ENCODE results near the gene STXBP5L. TPM values are rescaled to one million over a fixed set of nuclear protein-coding genes. Genes with fewer than 3 reads are reported as not detected.
"Not testable (repeated sequence)": the region's sequence is repeated elsewhere in the genome, so short reads cannot be mapped to it uniquely, and the experiment has no call there.

Gene STXBP5L
- total RNA-seq, 1 donor: not detected

DNA sequence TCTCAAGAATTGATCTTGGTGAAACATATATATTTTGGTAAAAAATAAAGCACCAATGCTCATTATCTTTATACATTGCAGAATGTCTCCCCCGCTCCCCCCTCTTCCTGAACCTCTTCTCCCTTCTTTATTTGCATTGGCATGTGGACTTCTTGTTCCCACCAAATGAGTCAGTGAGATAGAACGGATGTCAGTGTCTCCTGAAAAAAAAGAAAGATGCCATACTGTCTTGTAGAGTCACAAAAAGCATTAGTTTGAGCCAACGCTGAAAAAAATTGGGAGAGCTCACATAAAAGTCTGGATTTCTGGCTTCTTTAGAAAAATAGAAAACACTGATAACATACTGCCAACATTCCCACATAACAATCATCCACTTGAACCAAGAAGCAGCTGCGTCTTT lies 32.0 kb upstream of the STXBP5L start:
- TF ChIP-seq, protein P1, sequence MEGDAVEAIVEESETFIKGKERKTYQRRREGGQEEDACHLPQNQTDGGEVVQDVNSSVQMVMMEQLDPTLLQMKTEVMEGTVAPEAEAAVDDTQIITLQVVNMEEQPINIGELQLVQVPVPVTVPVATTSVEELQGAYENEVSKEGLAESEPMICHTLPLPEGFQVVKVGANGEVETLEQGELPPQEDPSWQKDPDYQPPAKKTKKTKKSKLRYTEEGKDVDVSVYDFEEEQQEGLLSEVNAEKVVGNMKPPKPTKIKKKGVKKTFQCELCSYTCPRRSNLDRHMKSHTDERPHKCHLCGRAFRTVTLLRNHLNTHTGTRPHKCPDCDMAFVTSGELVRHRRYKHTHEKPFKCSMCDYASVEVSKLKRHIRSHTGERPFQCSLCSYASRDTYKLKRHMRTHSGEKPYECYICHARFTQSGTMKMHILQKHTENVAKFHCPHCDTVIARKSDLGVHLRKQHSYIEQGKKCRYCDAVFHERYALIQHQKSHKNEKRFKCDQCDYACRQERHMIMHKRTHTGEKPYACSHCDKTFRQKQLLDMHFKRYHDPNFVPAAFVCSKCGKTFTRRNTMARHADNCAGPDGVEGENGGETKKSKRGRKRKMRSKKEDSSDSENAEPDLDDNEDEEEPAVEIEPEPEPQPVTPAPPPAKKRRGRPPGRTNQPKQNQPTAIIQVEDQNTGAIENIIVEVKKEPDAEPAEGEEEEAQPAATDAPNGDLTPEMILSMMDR (IDR thresholded peaks at IDR 0.05; ENCODE audit: extremely low read depth, low read depth, low read length): no peak
- no peak for DNase-seq (ENCODE audit: insufficient read length, low spot score, missing footprints)
- no peak overlapping the region for H2AFZ ChIP-seq (ENCODE audit: low read length)

DNA sequence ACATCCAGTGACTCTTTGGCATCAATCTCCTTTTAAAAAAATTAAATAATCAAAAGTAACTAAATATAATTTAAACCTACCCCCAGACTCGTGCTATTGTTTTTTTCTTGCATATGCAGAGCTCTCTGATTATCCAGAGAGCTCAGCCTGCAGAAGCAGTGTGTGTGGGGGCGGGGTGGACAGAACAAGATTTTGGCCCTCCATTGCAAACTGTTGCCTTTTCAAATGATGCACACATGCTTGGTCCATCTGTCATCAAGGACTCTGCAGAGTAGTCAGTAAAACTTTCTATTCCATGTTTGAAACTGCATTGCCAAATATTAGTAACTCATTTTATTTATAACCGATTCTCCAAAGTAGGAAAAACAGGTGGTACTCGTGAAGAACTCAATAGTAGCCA lies 28.6 kb upstream of the STXBP5L start:
- Histone ChIP-seq H3K27ac (ENCODE audit: low read depth, low read length) (no peak overlapping the region), H2AFZ (ENCODE audit: low read length) (no peak overlapping the region), H3K9me3 (ENCODE audit: low read depth, low read length) (no peaks in the 10 kb centered on the region), H3K27me3 (ENCODE audit: insufficient read depth, low read length) (no peaks in the 10 kb centered on the region), H4K20me1 (ENCODE audit: insufficient read depth, low read length) (no peaks in the 10 kb centered on the region), H3K4me3 (ENCODE audit: insufficient read depth, low read length) (no peak overlapping the region), H3K36me3 (ENCODE audit: insufficient read depth, low read length) (no peaks in the 10 kb centered on the region), H3K4me2 (ENCODE audit: insufficient read depth, low read length) (no peak overlapping the region), H3K4me1 (ENCODE audit: insufficient read depth, low read length) (no peaks in the 10 kb centered on the region), H3K79me2 (ENCODE audit: insufficient read depth, low read length) (no peaks in the 10 kb centered on the region)
- DNase-seq (ENCODE audit: insufficient read length, low spot score, missing footprints): no peak
- TF ChIP-seq, protein P1 (IDR thresholded peaks at IDR 0.05; ENCODE audit: extremely low read depth, low read depth, low read length): no peak

More for the DNA sequence above, 32.0 kb upstream of the STXBP5L start:
- no peaks in the 10 kb centered on the region for H4K20me1 ChIP-seq (ENCODE audit: insufficient read depth, low read length)
- H3K4me2 ChIP-seq (ENCODE audit: insufficient read depth, low read length): no peak overlapping the region
- no peaks in the 10 kb centered on the region for H3K79me2 ChIP-seq (ENCODE audit: insufficient read depth, low read length)
- H3K27ac ChIP-seq (ENCODE audit: low read depth, low read length): no peak overlapping the region
- no peaks in the 10 kb centered on the region for H3K4me1 ChIP-seq (ENCODE audit: insufficient read depth, low read length)
- no peaks in the 10 kb centered on the region for H3K9me3 ChIP-seq (ENCODE audit: low read depth, low read length)
- H3K36me3 ChIP-seq (ENCODE audit: insufficient read depth, low read length): no peaks in the 10 kb centered on the region
- no peaks in the 10 kb centered on the region for H3K27me3 ChIP-seq (ENCODE audit: insufficient read depth, low read length)
- H3K4me3 ChIP-seq (ENCODE audit: insufficient read depth, low read length): no peak overlapping the region

DNA sequence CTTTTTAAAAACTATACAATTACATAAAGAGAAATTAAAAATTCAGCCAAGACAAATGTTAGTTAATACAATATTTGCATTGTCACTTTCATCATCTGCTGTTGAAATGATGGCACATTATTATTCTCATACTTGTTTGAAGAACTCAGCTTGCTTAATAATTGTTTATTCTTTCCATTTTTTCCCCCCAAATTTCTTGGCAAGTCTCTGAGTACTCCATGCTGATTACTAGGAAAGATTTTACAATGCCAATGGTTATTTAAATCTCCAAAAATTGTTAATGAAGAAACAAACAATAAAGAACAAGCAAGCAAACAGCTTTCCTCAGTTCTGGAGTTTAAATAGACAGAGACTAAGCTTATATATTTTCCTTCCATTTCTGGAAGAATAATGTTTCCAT lies 15.1 kb upstream of the STXBP5L start:
- H3K4me2 ChIP-seq (ENCODE audit: insufficient read depth, low read length): no peak overlapping the region
- H2AFZ ChIP-seq (ENCODE audit: low read length): no peak overlapping the region
- H3K9me3 ChIP-seq (ENCODE audit: low read depth, low read length): no peaks in the 10 kb centered on the region
- TF ChIP-seq, protein P1 (IDR thresholded peaks at IDR 0.05; ENCODE audit: extremely low read depth, low read depth, low read length): no peak
- no peaks in the 10 kb centered on the region for H4K20me1 ChIP-seq (ENCODE audit: insufficient read depth, low read length)
- H3K27ac ChIP-seq (ENCODE audit: low read depth, low read length): no peak overlapping the region
- H3K36me3 ChIP-seq (ENCODE audit: insufficient read depth, low read length): no peaks in the 10 kb centered on the region
- H3K4me1 ChIP-seq (ENCODE audit: insufficient read depth, low read length): no peaks in the 10 kb centered on the region
- no peak for DNase-seq (ENCODE audit: insufficient read length, low spot score, missing footprints)
- H3K4me3 ChIP-seq (ENCODE audit: insufficient read depth, low read length): no peak overlapping the region
- no peaks in the 10 kb centered on the region for H3K27me3 ChIP-seq (ENCODE audit: insufficient read depth, low read length)
- H3K79me2 ChIP-seq (ENCODE audit: insufficient read depth, low read length): no peaks in the 10 kb centered on the region

DNA sequence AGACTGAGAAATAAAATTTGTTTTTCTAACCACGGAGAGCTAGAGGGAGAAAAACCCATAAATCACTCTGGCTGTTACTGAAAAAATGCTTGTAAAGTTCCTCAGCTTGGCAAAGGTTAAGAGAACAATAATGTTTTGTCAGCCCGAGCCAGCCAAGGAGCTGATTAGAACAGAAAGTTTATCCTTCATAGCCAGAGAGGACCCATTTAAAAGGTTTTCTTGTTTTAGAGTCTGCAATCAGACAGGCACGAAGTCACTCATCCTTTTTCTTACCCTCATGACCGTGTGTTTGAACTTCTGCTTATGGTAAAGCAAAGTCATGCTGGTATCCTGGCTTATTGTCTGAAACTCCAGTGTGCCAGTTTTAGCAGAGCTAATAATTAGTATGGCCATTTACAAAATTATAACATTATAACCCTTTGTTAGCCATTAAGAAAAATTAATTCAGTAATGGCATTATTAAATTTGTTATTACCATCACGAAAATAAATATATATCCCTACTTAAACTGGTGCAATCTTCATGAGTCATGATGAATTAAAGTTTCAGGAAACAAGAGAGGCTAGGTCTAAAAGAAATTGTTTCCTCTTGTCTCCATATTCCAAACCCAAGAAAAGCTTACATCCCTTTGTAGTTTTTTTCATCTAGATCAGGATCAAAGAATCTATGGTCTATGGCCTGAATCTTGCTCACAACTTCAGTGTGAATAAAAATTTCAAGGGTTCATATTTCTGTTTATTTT lies 13.5 kb upstream of the STXBP5L start:
- Histone ChIP-seq H3K36me3 (ENCODE audit: insufficient read depth, low read length) (no peaks in the 10 kb centered on the region), H3K4me2 (ENCODE audit: insufficient read depth, low read length) (no peak overlapping the region), H4K20me1 (ENCODE audit: insufficient read depth, low read length) (no peaks in the 10 kb centered on the region), H3K4me1 (ENCODE audit: insufficient read depth, low read length) (no peaks in the 10 kb centered on the region), H2AFZ (ENCODE audit: low read length) (no peak overlapping the region), H3K27me3 (ENCODE audit: insufficient read depth, low read length) (no peaks in the 10 kb centered on the region), H3K79me2 (ENCODE audit: insufficient read depth, low read length) (no peaks in the 10 kb centered on the region), H3K27ac (ENCODE audit: low read depth, low read length) (no peak overlapping the region), H3K9me3 (ENCODE audit: low read depth, low read length) (no peaks in the 10 kb centered on the region), H3K4me3 (ENCODE audit: insufficient read depth, low read length) (no peak overlapping the region)
- no peak for DNase-seq (ENCODE audit: insufficient read length, low spot score, missing footprints)
- TF ChIP-seq, protein P1 (IDR thresholded peaks at IDR 0.05; ENCODE audit: extremely low read depth, low read depth, low read length): no peak

DNA sequence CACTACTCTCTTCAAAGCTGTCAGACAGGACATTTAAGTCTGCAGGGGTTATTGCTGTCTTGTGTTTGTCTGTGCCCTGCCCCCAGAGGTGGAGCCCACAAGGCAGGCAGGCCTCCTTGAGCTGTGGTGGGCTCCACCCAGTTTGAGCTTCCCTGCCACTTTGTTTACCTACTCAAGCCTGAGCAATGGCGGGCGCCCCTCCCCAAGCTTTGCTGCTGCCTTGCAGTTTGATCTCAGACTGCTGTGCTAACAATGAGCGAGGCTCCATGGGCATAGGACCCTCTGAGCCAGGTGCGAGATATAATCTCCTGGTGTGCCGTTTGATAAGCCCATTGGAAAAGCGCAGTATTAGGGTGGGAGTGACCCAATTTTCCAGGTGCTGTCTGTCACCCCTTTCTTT lies 6.3 kb upstream of the STXBP5L start:
- not testable (repeated sequence) for H3K4me2 ChIP-seq (ENCODE audit: insufficient read depth, low read length); H3K36me3 ChIP-seq (ENCODE audit: insufficient read depth, low read length); H3K27ac ChIP-seq (ENCODE audit: low read depth, low read length); H3K4me3 ChIP-seq (ENCODE audit: insufficient read depth, low read length); H3K79me2 ChIP-seq (ENCODE audit: insufficient read depth, low read length); H3K9me3 ChIP-seq (ENCODE audit: low read depth, low read length); H2AFZ ChIP-seq (ENCODE audit: low read length); H4K20me1 ChIP-seq (ENCODE audit: insufficient read depth, low read length); H3K27me3 ChIP-seq (ENCODE audit: insufficient read depth, low read length); H3K4me1 ChIP-seq (ENCODE audit: insufficient read depth, low read length); DNase-seq (ENCODE audit: insufficient read length, low spot score, missing footprints)

Measured in osteoblast (primary cell).